Activated T-cell treated with anti-CD3 and anti-CD28 coated beads for 4 hours (primary cell): ENCODE data around the gene ELK3.

Source experiments
- DNase-seq: peaks from one replicate; pipeline ENCODE4 v3.0.0-alpha.2; 2020

ELK3 gene

DNA sequence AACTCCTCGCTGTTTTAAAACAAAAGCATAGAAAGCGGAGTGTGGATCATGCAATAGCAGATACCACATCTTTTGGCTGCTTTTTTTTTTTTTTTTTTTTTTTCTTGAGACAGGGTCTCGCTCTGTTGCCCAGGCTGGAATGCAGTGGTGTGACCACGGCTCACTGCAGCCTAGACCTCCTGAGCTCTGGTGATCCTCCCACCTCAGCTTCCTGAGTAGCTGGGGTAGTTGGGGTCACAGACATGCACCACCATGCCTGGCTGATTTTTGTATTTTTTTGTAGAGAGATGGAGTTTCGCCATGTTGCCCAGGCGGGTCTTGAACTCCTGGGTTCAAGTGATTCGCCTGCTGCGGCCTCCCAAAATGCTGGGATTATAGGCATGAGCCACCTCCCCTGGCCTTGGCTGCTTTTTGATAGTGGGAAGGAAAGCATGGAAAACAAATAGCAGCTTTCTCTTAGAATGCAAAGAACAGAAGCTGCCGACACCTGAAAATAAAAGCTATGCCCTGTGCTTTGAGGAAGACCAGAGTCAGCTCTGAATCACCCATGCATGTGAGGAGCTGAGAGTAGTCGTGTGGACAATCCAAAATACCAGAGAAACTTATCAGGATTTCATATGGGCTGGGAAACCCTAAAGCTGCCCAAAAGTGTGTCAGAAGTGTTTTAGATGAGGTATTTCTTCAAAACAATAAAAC, 3.6 kb upstream of the ELK3 start:
- DNase-seq, result no peak

DNA sequence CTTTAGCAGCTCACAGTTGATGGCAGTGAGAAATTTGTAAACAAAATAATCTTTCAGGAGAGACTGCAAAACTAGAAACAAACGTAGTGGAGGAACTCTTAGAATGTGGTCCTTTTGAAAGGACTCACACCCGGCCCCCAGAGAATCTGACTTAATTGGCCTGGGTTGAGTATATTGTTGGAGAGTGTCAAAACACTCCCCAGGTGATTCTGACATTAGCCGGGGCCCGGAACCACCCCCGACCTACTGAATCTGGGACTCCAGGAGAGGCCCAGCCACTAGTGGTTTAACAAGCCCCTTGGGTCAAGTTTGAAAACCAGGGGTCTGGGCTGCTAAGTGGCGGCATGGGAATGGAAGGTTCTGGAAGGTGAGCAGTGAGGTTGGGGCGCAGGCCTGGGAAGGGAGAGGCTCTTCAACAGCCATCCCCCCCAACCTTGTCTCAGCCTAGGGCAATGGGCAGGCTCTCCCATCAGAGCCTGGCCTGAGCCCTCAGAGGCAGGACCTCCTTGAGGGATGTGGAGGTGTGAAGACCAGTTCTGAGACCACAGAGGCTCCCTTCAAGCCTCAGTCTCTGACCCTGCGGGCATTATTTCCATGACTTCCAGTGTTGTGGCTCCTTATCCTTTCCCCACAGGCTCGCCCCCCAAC, 1.1 kb upstream of the ELK3 start:
- no peak for DNase-seq

DNA sequence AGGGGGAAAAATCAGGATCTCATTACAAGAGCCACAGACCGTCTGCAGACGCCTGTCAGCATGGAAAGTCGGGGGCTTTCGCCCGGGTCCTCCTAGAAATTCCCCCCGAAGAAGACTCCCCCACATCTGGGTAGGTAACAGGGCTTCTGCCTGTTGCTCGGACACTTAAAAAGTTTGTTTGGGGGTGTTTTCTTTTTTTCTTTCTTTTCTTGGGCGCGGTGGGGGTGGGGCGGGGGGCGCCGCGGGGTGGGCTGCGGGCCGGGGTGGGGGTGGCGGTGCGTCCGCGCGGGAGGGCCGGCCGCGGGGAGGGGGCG, 358 bp downstream of the ELK3 start:
- DNase-seq, result no peak

DNA sequence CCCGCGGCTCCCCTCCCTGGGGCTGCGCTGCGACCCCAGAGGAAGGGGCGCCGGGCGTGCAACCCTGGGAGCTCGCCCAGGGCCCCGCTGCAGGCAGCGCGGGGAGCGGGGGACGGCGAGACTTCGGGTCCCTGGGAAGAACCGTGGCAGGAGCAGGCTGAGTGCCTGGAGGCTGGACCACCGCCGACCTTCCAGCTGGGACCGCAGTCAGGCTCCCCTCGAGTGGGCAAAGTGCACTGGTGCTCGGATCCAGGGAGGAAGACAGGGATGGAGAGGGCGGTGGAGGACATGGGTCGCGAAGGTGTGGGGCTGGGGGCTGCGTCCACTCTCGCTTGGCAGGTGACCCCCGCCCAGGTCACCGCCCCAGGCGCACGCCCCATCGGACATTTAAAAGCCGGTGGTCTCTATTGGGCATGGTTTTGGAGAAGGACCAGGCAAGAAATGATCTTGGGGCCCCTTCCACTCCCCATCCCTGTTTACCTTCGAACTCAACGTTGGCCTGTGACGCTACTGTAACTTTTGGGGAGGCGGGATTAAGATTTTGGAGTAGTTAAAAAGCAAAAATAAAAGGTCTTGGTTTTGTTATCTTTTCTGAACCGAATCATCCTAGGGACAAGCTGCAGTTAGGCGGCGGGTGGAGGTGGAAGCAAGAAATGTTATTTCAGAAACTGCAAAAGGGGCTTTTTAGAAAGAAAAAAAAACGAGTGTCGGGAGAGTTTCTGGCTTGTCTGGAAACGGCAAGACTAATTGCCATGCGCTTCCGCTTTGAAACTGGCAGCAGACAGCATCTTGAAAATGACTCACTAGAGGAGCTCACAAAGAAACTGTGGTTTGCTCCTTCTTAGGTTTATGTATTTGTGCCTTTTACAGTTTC, 1.0 kb downstream of the ELK3 start:
- DNase-seq, result peak; percentile 60

DNA sequence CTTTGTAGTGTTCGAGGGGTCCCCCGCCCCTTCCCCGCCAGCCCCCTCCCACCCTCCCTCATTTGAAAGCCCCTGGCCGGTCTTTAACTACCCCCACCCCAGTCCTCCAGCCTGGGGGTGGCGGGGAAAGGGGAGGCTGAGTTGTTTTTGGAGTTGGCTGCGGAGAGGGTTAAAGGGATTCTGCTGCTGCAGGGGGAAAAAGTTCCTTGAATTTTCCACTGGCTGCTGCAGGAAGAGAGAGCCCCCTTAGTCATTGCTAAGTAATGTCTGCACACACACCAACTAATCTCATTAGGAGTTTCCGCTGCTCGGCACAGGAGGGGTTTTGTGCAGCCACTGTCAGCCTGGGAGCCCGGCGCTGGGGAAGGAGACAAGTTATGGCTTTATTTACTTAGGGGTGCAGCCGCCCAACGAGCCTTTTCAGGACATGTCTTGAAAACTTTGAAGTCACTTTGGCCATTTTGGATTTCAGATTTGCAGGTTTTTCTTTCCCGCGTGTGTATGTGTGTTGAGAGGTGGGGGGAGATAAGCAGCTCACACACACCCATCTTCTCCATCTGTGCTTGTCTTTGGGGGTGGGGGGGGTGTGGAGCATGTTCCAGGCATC, 1.8 kb downstream of the ELK3 start:
- DNase-seq, result no peak

DNA sequence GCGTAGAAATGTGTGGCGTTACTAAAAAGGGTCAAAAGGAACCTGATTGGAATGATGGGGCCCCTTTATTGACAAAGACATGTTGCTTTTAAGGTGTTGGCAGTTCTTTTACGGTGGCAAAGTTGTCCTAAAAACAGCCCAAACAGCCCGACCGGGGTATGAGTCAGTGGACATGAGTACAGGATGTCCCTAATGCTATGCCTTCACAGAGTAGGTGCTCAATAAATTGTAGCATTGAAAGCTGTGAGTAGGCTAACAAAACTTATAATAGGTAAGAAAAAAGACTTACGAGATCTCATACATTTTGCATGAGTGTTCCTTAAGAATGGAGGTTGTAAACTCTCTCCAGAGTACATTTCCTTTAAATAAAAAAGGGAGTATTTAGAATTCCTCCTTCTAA, 2.6 kb downstream of the ELK3 start:
- DNase-seq, result no peak

DNA sequence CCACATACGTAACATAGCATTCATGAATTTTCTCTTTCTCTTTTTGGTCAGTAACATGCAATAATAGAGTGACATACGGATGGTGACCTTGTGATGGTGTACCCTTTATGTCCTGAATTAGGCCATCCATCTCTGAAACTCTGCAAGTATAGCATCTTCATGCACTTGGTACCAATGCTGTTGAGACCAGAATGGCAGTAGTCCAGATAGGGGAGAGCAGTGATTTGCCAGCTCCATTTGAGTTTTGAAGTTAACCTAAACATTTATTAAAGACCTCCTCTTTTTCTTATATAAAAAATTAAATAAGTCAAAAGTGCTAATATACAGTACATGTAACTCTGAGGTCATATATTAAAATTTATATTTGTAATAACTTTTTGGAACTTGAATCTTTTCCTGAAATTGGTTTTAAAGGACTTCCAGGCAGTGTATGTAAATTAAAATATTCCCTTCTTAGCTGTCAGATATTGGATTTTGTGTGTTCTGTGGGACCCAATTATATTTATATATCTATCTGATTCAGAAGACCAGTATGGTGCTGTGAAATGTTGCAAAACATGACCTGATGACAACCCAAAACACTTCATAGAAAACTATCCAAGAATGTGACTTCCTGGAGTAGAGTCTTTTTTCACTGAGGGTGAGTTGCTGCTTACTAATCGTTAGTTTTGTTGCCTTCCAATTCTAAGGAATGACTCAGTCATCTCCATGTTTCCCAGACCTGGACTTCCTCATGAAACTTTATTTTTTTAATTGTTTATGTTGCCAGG, 3.5 kb downstream of the ELK3 start:
- DNase-seq, result no peak

DNA sequence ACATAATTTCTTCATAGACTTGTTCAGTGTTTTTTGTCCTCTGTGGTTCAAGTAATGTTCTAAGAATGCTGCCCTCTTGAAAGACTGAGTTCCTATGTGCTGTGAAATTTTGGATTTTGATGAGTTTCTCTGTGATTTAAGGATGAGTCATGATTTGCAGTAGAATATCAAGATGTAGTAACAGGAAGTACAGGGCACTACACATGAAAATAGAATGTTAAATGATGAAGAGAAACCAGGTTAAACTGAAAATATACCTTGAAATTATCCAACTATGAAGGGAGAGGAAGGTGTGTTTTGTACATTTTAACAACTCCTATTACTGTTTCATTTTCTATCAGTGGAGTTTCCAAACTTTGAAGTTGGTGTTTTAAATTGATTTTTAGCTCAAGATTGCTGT, 4.8 kb downstream of the ELK3 start:
- DNase-seq, result no peak

DNA sequence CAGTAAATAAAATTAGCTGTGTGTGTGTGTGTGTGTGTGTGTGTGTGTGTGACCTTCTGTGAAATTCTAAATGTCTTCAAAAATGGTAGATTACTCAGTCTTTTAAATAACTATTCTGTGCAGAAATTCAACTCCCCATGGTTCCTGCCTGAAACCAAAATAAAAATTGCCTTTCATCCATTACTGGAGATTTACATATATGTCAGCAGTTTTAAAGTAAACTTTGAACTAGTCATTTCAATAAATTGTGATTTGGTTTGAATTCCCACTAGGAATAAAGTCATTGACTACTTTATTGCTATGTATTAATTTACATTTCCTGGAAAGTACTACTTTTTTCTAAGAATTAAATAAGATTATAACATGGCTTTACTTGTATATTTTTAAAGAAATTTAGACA, 5.3 kb downstream of the ELK3 start:
- no peak for DNase-seq

DNA sequence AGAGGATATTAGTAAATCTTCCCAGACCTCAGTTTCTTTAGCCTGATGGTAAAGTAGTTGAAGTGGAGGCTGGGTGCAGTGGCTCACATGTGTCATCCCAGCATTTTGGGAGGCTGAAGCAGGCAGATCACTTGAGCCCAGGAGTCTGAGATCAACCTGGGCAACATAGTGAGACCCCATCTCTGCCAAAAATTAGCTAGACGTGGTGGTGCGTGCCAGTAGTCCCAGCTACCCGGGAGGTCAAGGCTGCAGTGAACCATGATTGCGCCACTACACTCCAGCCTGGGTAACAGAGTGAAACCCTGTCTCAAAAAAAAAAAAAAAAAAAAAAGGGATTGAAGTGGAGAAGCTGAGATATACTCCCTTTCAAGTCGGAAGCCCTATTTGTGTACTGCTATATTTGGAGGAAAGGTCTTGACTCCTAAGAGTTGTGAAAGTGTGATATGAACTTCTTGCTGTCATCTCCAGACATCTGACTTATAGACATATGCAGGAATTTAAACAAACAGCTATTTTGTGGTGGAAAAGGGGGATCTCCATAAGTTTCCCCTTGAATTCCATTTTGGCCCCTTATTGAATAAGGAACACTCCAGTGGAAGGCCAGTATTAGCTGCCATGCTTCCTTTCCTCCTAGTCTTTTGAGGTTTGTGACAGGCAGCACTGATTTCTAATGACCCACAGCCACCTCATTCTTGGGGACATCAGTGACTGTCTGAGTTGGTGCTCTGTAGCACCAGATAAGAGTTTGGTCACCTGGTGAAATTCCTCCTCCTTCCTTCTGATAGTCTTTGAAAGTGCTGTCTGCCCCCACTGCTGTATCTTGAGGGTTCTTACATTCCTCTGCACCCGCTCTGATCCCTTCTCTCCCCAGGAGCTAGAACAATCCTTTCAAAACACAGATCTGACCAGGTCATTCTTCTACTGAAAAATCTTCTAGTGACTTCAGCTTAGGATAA, 7.4 kb downstream of the ELK3 start:
- DNase-seq, result no peak

DNA sequence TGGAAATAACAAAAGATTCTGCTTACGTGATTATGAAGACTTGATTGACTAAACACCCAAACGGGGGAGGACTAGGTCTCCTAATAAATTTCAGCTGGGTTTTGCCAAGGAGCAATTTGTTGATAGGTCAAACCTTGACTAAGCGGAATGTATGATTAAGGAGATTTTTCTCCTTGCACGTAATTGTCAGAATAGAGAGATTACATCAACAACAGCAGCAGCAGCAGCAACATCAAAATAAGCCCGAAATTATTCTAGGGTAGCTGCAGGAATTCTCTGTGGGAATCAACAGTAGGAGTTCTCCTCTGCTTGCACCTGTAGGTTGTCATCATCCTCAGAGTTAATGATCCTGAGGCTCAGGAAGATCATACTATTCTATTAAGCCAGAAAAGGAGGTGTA, 10.2 kb downstream of the ELK3 start:
- no peak for DNase-seq

DNA sequence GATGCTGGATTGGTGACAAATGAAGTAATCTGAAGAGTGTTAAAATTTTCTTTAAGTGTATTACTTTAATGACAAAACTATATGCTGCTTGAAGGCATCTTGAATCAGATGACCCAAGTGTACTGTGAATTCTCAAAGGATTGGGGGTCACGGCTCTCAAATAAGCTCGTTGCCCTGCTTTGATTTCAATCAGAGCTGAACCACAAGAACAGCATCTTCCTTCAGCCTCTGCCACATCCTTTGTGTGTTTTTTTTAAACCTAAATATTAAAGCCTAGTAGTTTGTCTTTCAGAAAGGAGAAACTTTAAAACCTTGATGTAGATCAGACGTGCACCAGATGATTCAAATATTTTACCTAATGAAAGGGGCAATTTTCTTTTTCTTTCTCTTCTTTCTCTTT, 11.7 kb downstream of the ELK3 start:
- DNase-seq, result no peak

DNA sequence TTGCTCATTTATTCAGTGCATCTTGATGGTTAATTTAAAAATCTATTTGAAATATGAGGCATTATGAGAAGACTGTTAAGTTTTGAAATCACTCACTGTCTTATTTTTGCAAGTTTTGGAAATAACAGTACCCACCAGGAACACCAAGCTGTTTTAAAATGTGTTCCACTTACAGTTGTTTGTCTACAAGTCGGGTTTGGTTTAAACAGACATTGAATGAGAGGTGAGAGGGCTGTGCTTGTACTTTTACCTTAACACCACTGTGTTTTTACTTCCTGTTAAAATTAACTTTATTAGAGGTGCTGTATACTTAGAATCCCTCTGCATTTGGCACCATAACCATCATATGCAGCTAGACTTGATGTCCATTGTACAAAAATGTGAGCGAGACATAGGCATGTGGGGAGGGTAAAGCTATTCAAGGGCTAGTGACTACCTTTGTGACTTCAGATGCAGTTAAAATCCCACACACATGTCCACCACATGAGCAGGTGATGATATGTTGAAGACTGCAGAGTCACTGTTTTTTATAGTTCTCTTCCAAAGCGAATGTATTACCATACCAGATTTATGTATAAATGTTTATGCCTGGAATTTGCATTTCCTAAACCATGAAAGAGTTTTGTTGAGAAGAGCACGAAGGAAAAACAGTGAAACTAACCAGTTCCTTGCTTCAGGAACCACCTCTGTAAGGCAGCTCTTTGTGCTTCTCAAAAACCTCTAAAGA, 12.9 kb downstream of the ELK3 start:
- DNase-seq, result no peak

DNA sequence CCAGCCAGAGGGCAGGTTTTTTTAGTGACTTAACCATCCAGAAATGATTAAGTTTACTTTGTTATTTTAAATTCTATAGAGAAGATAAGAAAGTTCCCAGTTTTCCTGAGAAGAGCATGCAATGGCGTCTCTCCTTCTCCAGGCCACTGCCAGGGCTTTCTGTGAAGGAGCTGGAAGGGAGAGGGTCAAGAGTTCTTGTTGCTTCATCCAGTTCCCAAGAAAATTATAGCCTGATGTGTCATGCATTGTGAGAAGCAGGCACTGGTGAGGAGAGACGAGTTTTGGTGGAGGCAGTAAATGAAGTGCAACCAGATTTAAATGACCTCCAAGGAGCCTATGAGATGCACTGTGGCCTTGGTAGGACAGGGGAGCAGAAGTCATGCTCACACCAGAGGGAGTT, 14.2 kb downstream of the ELK3 start:
- no peak for DNase-seq

DNA sequence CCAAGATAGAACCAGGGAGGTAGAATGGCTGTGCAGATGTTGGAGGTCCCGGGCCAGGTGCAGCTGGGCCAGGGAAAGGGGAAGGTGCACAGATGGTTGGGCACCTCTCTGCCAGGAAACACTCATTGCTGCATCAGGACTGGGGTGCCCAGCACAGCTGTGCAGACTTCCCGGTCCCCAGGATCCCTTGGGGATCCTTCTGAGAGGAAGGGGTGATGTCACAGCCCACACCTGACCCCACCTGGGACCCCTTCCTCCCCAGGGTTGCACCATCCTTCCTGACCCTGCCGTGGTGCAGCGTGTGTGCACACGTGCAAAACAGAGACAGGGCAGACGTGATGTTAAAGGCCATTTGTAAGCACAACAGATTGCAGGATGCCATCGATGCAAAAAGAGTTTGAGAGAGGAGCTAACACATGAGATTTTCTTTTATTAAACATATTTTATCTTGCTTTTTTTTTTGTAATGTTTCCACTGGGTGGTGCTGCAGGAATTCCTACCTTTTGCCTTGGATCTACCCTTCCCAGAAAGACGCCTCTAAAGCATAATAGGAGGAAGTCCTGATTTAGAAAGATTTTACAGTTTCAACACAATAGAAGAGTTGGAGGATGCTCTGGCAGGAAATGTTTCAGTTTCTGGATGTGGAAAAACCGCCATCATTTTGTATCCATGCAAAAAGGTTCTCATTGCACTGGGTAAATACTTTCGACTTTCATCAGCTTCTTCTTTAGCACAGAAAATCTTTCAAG, 14.8 kb downstream of the ELK3 start:
- no peak for DNase-seq

DNA sequence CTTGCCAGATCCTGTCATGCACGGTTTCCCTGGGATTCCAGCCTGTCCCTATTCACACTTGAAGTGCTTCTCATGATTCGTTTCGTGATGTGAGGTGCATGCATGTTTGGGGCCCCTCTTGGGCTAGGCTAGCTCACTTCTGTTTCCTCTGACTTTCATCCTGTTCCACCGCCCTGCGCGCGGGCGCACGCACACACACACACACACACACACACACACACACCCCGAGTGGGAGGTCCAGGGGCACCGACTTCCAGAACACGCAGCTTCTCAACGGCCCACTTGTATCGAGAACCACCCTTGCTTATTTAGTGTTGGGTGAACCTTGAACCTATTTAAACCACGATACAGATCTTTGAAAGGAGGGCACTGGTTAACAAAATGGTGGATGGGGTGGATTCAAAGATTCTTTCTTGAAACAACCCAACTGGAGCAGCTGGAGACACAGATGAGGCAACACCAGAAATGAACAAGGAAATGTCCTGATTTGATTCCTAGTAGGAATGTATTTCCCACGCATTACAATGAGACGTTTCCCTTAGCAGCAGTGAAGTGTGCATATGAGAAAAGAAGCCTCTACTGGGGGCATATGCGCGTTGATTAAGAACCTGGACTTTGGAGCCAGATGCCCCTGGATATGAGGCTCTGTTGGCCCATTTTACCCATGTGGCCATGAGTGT, 16.3 kb downstream of the ELK3 start:
- DNase-seq, result no peak

DNA sequence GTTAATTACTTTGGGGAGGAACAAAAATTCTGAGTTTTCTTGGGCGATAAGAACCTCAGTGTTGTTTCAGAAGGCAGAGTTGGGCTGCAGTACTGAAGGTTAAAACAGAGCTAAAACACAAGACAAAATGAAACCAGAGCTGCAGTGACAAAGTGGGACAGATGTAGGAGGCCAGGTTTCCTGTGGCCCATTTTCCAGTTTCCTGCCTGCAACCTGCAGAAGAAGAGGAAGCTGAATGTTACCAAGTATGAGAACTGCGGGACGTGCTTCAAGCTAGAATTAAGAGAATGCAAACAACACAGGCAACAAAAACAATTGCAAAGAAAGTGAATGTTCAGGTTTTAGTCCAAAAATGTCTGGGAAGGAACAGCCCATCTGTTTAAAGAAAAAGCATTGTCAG, 17.8 kb downstream of the ELK3 start:
- no peak for DNase-seq

DNA sequence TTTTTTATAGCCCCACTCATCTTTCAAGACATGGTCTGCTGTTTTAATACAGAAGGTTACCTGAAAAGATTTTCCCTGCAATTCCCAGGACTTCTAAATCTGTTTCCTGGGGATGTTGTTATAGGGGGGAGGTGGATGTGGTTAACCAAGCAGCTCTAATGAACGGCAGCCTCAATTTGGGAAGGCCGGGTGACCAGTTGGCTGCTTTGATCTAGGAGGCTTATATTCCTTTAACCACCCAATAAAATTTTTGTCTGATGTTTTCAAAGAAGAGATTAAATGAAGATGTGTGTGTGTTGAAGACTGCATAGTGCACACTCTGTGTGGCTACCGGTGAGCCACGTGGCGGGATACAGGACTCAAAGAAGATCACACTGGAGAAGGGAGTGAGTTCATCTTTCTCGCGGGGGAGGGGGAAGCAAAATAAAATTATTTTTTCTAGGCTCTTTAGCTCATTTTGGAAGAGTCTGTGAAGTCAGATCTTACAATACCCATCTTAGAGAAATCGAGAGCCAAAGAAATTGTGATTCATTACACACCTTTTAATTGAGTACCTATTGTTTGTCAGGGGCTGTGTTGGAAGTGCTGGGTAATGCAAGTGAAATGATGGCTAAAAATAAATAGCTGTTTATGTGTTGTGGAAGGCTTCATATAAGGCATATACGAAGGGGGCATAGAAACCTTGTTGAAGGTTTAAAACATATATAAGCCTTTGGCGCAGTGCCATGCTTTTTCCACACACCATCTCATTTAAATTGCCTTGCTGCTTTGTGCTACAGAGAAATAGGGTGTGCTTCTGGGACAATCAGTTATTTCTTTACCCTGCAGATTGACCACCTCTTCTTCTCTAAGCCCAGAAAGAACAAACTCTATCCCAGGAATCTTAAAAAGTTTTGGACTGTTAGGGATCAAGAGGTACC, 18.5 kb downstream of the ELK3 start:
- no peak for DNase-seq

DNA sequence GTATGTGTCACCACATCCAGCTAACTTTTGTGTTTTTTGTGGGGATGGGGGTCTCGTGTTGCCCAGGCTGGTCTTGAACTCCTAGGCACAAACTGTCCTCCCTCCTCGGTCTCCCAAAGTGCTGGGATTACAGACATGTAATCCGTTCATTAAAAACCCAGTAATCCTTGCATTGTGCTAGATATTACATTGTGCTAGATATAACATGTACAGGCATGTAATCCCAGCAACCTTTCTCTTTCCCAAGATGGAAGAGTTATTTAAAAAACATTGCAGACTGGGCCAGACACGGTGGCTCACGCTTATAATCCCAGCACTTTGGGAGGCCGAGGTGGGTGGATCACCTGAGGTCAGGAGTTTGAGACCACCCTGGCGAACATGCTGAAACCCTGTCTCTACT, 19.7 kb downstream of the ELK3 start:
- no peak for DNase-seq
